Panc1 (cell line): Measurements from ENCODE around the gene NAGK. TPM values are rescaled to one million over a fixed set of nuclear protein-coding genes. Genes with fewer than 3 reads are reported as not detected.

Experiments
- ATAC-seq: fragments of 200-7000 bp; cut with Tn5 transposase; 2 replicates; pipeline ENCODE4 v1.9.1; 2020; ENCODE audit warnings: mild to moderate bottlenecking, moderate library complexity
- BruUV-seq: library from RNA; stranded (reverse); fragments of 400-500 nt; replicated peaks from 2 replicates; lab custom pipeline; 2021; lab: Mats Ljungman, UMichigan
- CTCF ChIA-PET: fragments of 300-600 bp; sonication (Branson Sonifier 250); formaldehyde crosslinking; loops from one replicate; lab custom pipeline; 2022; ENCODE audit warnings: antibody characterized with exemption; lab: Charles Lee
- POLR2A ChIA-PET: fragments of 300-600 bp; sonication (Branson Sonifier 250); formaldehyde crosslinking; loops from one replicate; lab custom pipeline; 2022; ENCODE audit warnings: antibody characterized with exemption; lab: Charles Lee
- DNase-seq: peaks from one replicate; pipeline ENCODE4 v3.0.0-alpha.2; 2010; ENCODE audit warnings: low read depth, low spot score
- H3K27ac ChIP-seq: 2 replicates; pipeline ENCODE4 v1.5.1; 2011; ENCODE audit warnings: mild to moderate bottlenecking, low read length, inconsistent platforms
- H3K27me3 ChIP-seq: fragments of 200-500 bp; sonication (Bioruptor generic); 2 replicates; pipeline ENCODE4 v1.6.0; 2014; ENCODE audit warnings: low read length, inconsistent platforms; ENCODE audit not compliant: control insufficient read depth, insufficient read depth
- H3K36me3 ChIP-seq: fragments of 200-500 bp; sonication (Bioruptor generic); 2 replicates; pipeline ENCODE4 v1.5.1; 2014; ENCODE audit warnings: inconsistent platforms, mild to moderate bottlenecking, low read length, moderate library complexity; ENCODE audit not compliant: control insufficient read depth, insufficient read depth
- H3K4me1 ChIP-seq: 2 replicates; pipeline ENCODE4 v1.5.1; 2011; ENCODE audit warnings: inconsistent platforms, mild to moderate bottlenecking, low read length, moderate library complexity; ENCODE audit not compliant: control insufficient read depth, insufficient read depth
- H3K4me3 ChIP-seq, 2 experiments: 2 replicates each; pipeline ENCODE4 v1.5.1; 2011 to 2012; ENCODE audit warnings: low read depth in 2 of 2, low read length in 2 of 2, mild to moderate bottlenecking in 2 of 2, inconsistent platforms in 1 of 2, moderate library complexity in 1 of 2
- H3K9me3 ChIP-seq: fragments of 200-500 bp; sonication (Bioruptor generic); 2 replicates; pipeline ENCODE4 v1.5.1; 2014; ENCODE audit warnings: low read depth, mild to moderate bottlenecking, inconsistent platforms, low read length, moderate library complexity; ENCODE audit not compliant: control insufficient read depth, insufficient read depth
- CTCF ChIP-seq: fragments of 450-650 bp; IDR thresholded peaks from 2 replicates; pipeline ENCODE4 v1.5.1; 2017; ENCODE audit warnings: mild to moderate bottlenecking
- POLR2AphosphoS5 ChIP-seq: IDR thresholded peaks from 2 replicates; pipeline ENCODE4 v1.6.1; 2012; ENCODE audit warnings: mild to moderate bottlenecking, low read depth, low read length, moderate library complexity
- REST ChIP-seq, 2 experiments: IDR thresholded peaks; 2 replicates each; pipeline ENCODE4 v1.6.1; 2011 to 2012; ENCODE audit warnings: low read depth in 2 of 2, control low read depth in 1 of 2, low read length in 1 of 2, mild to moderate bottlenecking in 1 of 2, moderate library complexity in 1 of 2; ENCODE audit not compliant: insufficient read depth in 1 of 2
- SIN3A ChIP-seq: IDR thresholded peaks from 2 replicates; pipeline ENCODE4 v1.6.1; 2012; ENCODE audit warnings: low read depth, mild to moderate bottlenecking, low read length, moderate library complexity, borderline replicate concordance; ENCODE audit not compliant: insufficient read depth
- TCF7L2 ChIP-seq: IDR thresholded peaks from 2 replicates; pipeline ENCODE4 v1.6.1; 2011; ENCODE audit warnings: mild to moderate bottlenecking, low read depth, low read length, inconsistent platforms
- in situ Hi-C: cut with HindIII; loops from 2 replicates; pipeline ENCODE4 v1.10.0; 2016; ENCODE audit warnings: low sequenced_read_pairs, low pct_unique_long_range_greater_than_20kb
- intact Hi-C: fragments of 100-400 bp; cut with micrococcal nuclease; formaldehyde crosslinking; loops from one replicate; pipeline ENCODE4 v1.10.0; 2022; ENCODE audit not compliant: unreplicated experiment
- total RNA-seq: library from RNA; stranded (reverse); gene quantifications from one replicate; pipeline ENCODE4 v1.2.1, GENCODE V29; 2021; ENCODE audit not compliant: unreplicated experiment

NAGK gene
- total RNA-seq, 1 experiment from 2014 or later = 80.2 TPM

- ChIA-PET CTCF (no interaction called here), POLR2A (no interaction called here)
- H3K9me3 ChIP-seq = no peaks in the 10 kb centered on the region
- no peak overlapping the region for H3K27ac ChIP-seq
- in situ Hi-C loops (no loop called here), intact Hi-C loops (no loop called here)
- H3K4me1 ChIP-seq = peaks cover 9% of the 10 kb centered on the region
- H3K4me3 ChIP-seq = no peak overlapping the region
- peaks cover 5% of the 10 kb centered on the region for H3K27me3 ChIP-seq
- H3K36me3 ChIP-seq = no peaks in the 10 kb centered on the region; the same call in 1 of the 2 replicates
- BruUV-seq = no TSS peak
- ATAC-seq (no peak), DNase-seq (no peak)
- no peak for TF ChIP-seq SIN3A
- no peak for TF ChIP-seq TCF7L2
- no peak for TF ChIP-seq REST (IDR thresholded peaks at IDR 0.05; ENCODE audit: insufficient read depth in 1 of 2, low read depth in 2 of 2, low read length in 1 of 2)
- no peak for TF ChIP-seq CTCF
- TF ChIP-seq POLR2AphosphoS5 = no peak
Measured at GRCh38 chr2:71064754-71065621, 3.5 kb upstream of the NAGK start.

GRCh38 chr2:71066856-71067255 lies 1.6 kb upstream of the NAGK start:
- intact Hi-C loops = no loop called here
- no TSS peak for BruUV-seq
- no peak for TF ChIP-seq REST (IDR thresholded peaks at IDR 0.05; ENCODE audit: insufficient read depth in 1 of 2, low read depth in 2 of 2, low read length in 1 of 2)
- TF ChIP-seq SIN3A = no peak
- TF ChIP-seq CTCF = no peak
- TF ChIP-seq TCF7L2 = no peak
- no peak for TF ChIP-seq POLR2AphosphoS5
- Histone ChIP-seq H3K4me3 (no peak overlapping the region), H3K36me3 (no peaks in the 10 kb centered on the region; the same call in 1 of the 2 replicates), H3K9me3 (no peaks in the 10 kb centered on the region), H3K4me1 (peaks cover 14% of the 10 kb centered on the region), H3K27me3 (no peaks in the 10 kb centered on the region; the same call in 1 of the 2 replicates), H3K27ac (no peak overlapping the region)
- ChIA-PET POLR2A (interaction anchor here (1.0 kb wide), 1 partner anchor 62 kb away, joined by 3 read pairs; no protein-coding TSS in a partner anchor), CTCF (no interaction called here)
- DNase-seq (no peak), ATAC-seq (no peak)
- in situ Hi-C loops = no loop called here
